Measurements from ENCODE around the gene ZNF436.
A peak's percentile ranks its signal among the peaks of the same experiment; 100 is the strongest.

Gene ZNF436

DNA sequence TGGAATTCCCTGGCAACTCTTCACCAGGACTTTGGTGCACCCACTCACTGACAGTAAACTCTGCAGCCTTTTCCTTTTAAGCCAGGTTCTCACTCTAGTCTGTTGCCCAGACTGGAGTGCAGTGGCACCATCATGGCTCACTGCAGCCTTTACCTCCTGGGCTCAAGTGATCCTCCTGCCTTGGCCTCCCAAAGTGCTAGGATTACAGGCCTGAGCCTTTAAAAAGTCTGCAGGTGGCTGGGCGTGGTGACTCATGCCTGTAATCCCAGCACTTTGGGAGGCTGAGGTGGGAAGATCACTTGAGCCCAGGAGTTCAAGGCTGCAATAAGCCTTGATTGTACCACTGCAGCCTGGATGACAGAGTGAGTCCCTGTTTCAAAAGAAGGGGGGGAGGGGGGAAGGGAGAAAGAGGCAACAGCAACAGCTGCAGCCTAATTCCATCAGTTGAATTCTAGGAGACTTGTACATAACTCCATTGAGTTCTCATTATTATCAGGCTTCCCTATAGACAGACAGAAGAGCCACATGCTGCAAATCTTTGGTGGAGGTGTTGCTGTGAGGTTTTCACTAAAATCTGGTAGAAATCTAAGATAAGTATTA is 17.4 kb downstream of the ZNF436 start:
- Histone ChIP-seq H3K27me3 (ENCODE audit: control insufficient read depth, insufficient read depth, low read length) (no peaks in the 10 kb centered on the region), H3K4me1 (ENCODE audit: control insufficient read depth, insufficient read depth, low read length) (no peaks in the 10 kb centered on the region), H3K4me3 (ENCODE audit: low read length) (no peak overlapping the region), H3K9ac (ENCODE audit: low read length) (no peak overlapping the region), H3K36me3 (ENCODE audit: control insufficient read depth, insufficient read depth, low read length) (no peaks in the 10 kb centered on the region), H3K9me3 (ENCODE audit: control insufficient read depth, low read length) (no peaks in the 10 kb centered on the region)

DNA sequence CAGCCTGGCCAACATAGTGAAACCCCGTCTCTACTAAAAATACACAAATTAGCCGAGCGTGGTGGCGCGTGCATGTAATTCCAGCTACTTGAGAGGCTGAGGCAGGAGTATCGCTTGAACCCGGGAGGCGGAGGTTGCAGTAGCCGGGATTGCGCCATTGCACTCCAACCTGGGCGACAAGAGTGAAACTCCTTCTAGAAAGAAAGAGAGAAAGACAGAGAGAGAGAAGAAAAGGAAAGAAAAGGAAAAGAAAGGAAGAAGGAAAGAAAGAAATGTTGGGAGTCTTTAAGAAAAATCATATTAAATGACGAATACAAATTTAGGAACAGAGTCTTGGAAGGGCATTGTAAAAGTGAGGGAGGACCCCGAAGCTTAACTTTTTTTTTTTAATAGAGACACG is 23.7 kb downstream of the ZNF436 start:
- H3K27me3 ChIP-seq (ENCODE audit: control insufficient read depth, insufficient read depth, low read length), result no peaks in the 10 kb centered on the region
- no peak overlapping the region for H3K4me3 ChIP-seq (ENCODE audit: low read length)
- peaks cover 12% of the 10 kb centered on the region for H3K4me1 ChIP-seq (ENCODE audit: control insufficient read depth, insufficient read depth, low read length)
- H3K9me3 ChIP-seq (ENCODE audit: control insufficient read depth, low read length), result no peaks in the 10 kb centered on the region
- H3K36me3 ChIP-seq (ENCODE audit: control insufficient read depth, insufficient read depth, low read length), result no peaks in the 10 kb centered on the region
- no peak overlapping the region for H3K9ac ChIP-seq (ENCODE audit: low read length)

DNA sequence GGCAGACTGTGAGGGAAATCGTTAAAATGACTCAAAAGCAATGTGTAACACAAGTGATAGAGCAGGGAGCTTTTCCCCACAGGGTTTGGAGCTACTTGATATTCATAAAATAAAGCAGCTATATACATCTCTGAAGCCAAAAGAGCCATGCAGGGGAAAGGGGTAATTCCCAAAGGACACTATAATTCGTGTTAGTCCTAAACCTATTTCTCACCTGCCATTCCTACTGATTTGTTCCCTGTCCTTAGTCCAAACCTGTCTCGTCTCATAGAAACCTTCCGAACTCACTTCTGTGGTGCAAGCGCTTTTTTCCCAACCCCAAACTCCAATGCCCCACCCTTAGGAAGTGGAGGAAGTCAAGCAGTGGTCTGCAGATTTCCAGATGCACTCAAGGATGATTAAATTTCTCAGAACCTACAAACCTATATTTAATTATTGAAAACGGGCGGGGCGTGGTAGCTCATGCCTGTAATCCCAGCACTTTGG is 24.6 kb downstream of the ZNF436 start:
- Histone ChIP-seq H3K4me3 (ENCODE audit: low read length) (peak overlapping the region; percentile 26), H3K36me3 (ENCODE audit: control insufficient read depth, insufficient read depth, low read length) (no peaks in the 10 kb centered on the region), H3K27me3 (ENCODE audit: control insufficient read depth, insufficient read depth, low read length) (no peaks in the 10 kb centered on the region), H3K9ac (ENCODE audit: low read length) (peak overlapping the region; percentile 74), H3K9me3 (ENCODE audit: control insufficient read depth, low read length) (no peaks in the 10 kb centered on the region), H3K4me1 (ENCODE audit: control insufficient read depth, insufficient read depth, low read length) (peaks cover 12% of the 10 kb centered on the region)

- H3K4me1 ChIP-seq (ENCODE audit: control insufficient read depth, insufficient read depth, low read length), result peaks cover 16% of the 10 kb centered on the region
- peak within 1 kb of the TSS; percentile 74 for H3K9ac ChIP-seq (ENCODE audit: low read length)
- H3K27me3 ChIP-seq (ENCODE audit: control insufficient read depth, insufficient read depth, low read length), result no peaks in the 10 kb centered on the region
Measured at GRCh38 chr1:23344111-23344986, 25.3 kb downstream of the ZNF436 start, which contains the start of gene HNRNPR. Gene HNRNPR, minus strand, starts transcription at chr1:23344284. Its CDS starts 3,276 bp downstream, at chr1:23341008.

DNA sequence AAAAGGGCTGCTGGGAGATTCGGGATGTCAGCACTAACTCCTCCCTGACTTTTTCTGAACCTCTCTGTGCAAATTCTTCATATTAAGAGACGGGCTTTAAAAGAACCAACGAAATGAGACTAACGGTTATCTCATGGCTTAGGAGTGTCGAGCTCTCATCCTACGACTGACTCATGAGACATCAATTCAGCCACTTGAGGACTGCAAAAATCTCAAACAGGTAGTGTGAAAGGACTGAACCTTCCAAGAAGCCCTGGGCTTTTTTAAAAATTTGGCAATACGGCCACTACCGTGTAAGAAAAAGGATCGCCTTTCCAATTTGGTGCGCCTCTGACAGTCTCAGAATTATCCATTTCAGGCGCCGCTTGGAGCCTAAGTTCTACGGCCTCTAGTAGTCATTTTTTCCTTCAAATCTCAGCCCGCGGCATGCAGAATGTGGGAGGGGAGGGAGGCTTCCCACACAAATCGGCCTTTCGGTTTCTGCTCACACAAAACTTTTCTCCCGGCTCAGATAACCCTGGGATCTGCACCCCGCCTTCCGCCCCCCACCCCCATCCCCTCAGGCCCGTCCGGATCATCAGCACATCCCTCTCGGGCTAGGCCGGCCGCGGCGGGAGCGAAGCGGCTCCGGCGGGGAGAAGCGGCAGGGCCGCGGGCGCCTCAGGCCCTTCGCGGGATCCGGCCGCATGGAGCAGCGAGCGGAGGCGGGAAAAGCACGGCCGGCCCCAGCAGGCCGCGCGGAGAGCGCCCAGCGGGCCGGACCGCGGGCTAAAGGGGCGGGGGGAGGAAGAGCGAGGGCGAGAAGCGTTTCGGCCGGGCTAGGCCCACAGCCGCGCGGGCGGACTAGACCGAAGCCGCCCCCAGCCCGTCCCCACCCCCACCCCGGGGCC is 26.2 kb downstream of the ZNF436 start:
- H3K9ac ChIP-seq (ENCODE audit: low read length), result peak overlapping the region; percentile 74
- peak overlapping the region; percentile 37 for H3K4me3 ChIP-seq (ENCODE audit: low read length)
- H3K36me3 ChIP-seq (ENCODE audit: control insufficient read depth, insufficient read depth, low read length), result no peaks in the 10 kb centered on the region
- H3K4me1 ChIP-seq (ENCODE audit: control insufficient read depth, insufficient read depth, low read length), result peaks cover 16% of the 10 kb centered on the region
- H3K27me3 ChIP-seq (ENCODE audit: control insufficient read depth, insufficient read depth, low read length), result no peaks in the 10 kb centered on the region
- no peaks in the 10 kb centered on the region for H3K9me3 ChIP-seq (ENCODE audit: control insufficient read depth, low read length)

More at GRCh38 chr1:23344111-23344986, 25.3 kb downstream of the ZNF436 start, which contains the start of gene HNRNPR:
- Histone ChIP-seq H3K36me3 (ENCODE audit: control insufficient read depth, insufficient read depth, low read length) (no peaks in the 10 kb centered on the region), H3K9me3 (ENCODE audit: control insufficient read depth, low read length) (no peaks in the 10 kb centered on the region), H3K4me3 (ENCODE audit: low read length) (peak within 1 kb of the TSS; percentile 37)

GRCh38 chr1:23341931-23342692 is 27.5 kb downstream of the ZNF436 start:
- H3K4me1 ChIP-seq (ENCODE audit: control insufficient read depth, insufficient read depth, low read length), result peaks cover 16% of the 10 kb centered on the region

DNA sequence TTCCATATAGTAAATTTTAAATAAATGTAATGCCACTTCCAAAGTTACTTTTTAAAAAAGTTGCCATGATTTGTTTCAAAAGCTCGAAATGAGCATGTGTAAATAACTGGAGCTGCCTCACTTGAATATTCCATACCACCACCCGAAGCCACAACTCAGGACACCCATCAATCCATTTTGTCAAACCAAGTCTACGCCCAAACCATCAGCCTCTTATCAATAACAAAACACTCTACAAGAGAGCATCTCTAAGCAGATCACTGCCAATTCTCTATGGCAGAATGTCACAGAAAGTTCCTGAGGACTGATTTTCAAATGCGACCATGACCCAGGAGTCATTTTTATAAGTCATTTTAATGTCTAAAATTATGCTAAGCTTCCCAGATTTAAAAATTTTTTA is 30.0 kb downstream of the ZNF436 start:
- Histone ChIP-seq H3K27me3 (ENCODE audit: control insufficient read depth, insufficient read depth, low read length) (no peaks in the 10 kb centered on the region), H3K9me3 (ENCODE audit: control insufficient read depth, low read length) (no peaks in the 10 kb centered on the region), H3K36me3 (ENCODE audit: control insufficient read depth, insufficient read depth, low read length) (peaks cover 5% of the 10 kb centered on the region), H3K4me3 (ENCODE audit: low read length) (no peak overlapping the region), H3K4me1 (ENCODE audit: control insufficient read depth, insufficient read depth, low read length) (peaks cover 16% of the 10 kb centered on the region), H3K9ac (ENCODE audit: low read length) (no peak overlapping the region)

More at GRCh38 chr1:23341931-23342692, 27.5 kb downstream of the ZNF436 start:
- no peaks in the 10 kb centered on the region for H3K9me3 ChIP-seq (ENCODE audit: control insufficient read depth, low read length)
- H3K4me3 ChIP-seq (ENCODE audit: low read length), result no peak overlapping the region
- H3K36me3 ChIP-seq (ENCODE audit: control insufficient read depth, insufficient read depth, low read length), result peaks cover 1% of the 10 kb centered on the region
- no peaks in the 10 kb centered on the region for H3K27me3 ChIP-seq (ENCODE audit: control insufficient read depth, insufficient read depth, low read length)
- H3K9ac ChIP-seq (ENCODE audit: low read length), result peak overlapping the region; percentile 74

- H3K4me1 ChIP-seq (ENCODE audit: control insufficient read depth, insufficient read depth, low read length), result peaks cover 16% of the 10 kb centered on the region
Measured at GRCh38 chr1:23337869-23338268, 31.8 kb downstream of the ZNF436 start.

GRCh38 chr1:23331713-23332112 is 37.9 kb downstream of the ZNF436 start:
- Histone ChIP-seq H3K36me3 (ENCODE audit: control insufficient read depth, insufficient read depth, low read length) (no peaks in the 10 kb centered on the region), H3K9me3 (ENCODE audit: control insufficient read depth, low read length) (no peaks in the 10 kb centered on the region), H3K4me1 (ENCODE audit: control insufficient read depth, insufficient read depth, low read length) (no peaks in the 10 kb centered on the region), H3K9ac (ENCODE audit: low read length) (no peak overlapping the region), H3K27me3 (ENCODE audit: control insufficient read depth, insufficient read depth, low read length) (no peaks in the 10 kb centered on the region), H3K4me3 (ENCODE audit: low read length) (no peak overlapping the region)

More at GRCh38 chr1:23337869-23338268, 31.8 kb downstream of the ZNF436 start:
- no peak overlapping the region for H3K9ac ChIP-seq (ENCODE audit: low read length)
- no peaks in the 10 kb centered on the region for H3K27me3 ChIP-seq (ENCODE audit: control insufficient read depth, insufficient read depth, low read length)
- H3K4me3 ChIP-seq (ENCODE audit: low read length), result no peak overlapping the region
- peaks cover 5% of the 10 kb centered on the region for H3K36me3 ChIP-seq (ENCODE audit: control insufficient read depth, insufficient read depth, low read length)
- H3K9me3 ChIP-seq (ENCODE audit: control insufficient read depth, low read length), result no peaks in the 10 kb centered on the region

DNA sequence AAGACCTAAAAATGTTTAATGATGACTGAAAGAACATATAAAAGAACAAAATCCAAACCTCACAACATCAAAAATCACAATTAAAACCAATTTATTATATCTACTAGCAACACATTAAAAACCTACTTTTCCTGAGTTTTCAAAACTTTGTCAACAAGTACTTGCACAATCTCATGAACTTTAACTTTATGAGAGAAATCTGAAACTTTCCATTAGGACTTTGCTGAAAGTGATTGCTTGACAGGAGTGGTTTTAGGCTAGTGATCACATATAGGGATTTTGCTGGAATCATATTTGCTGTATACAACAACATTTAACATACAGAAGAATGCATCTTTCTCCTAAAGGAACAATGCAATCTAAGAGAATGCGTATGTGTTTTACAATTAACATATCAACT is 38.8 kb downstream of the ZNF436 start:
- Histone ChIP-seq H3K9ac (ENCODE audit: low read length) (no peak overlapping the region), H3K27me3 (ENCODE audit: control insufficient read depth, insufficient read depth, low read length) (no peaks in the 10 kb centered on the region), H3K4me1 (ENCODE audit: control insufficient read depth, insufficient read depth, low read length) (no peaks in the 10 kb centered on the region), H3K4me3 (ENCODE audit: low read length) (no peak overlapping the region), H3K36me3 (ENCODE audit: control insufficient read depth, insufficient read depth, low read length) (no peaks in the 10 kb centered on the region), H3K9me3 (ENCODE audit: control insufficient read depth, low read length) (no peaks in the 10 kb centered on the region)

- H3K9me3 ChIP-seq (ENCODE audit: control insufficient read depth, low read length), result no peaks in the 10 kb centered on the region
- peaks cover 4% of the 10 kb centered on the region for H3K36me3 ChIP-seq (ENCODE audit: control insufficient read depth, insufficient read depth, low read length)
- H3K4me1 ChIP-seq (ENCODE audit: control insufficient read depth, insufficient read depth, low read length), result no peaks in the 10 kb centered on the region
- no peak overlapping the region for H3K4me3 ChIP-seq (ENCODE audit: low read length)
- no peak overlapping the region for H3K9ac ChIP-seq (ENCODE audit: low read length)
- H3K27me3 ChIP-seq (ENCODE audit: control insufficient read depth, insufficient read depth, low read length), result no peaks in the 10 kb centered on the region
Measured at GRCh38 chr1:23325393-23325792, 44.2 kb downstream of the ZNF436 start.

All from mucosa of stomach (tissue), 1 donor.